ENCODE measurements around the gene GCKR.

The GCKR gene

GRCh38 chr2:27572998-27573429, 76.4 kb downstream of the GCKR start:
- no peak for DNase-seq (ENCODE audit: low read depth)
